Endothelial cell of umbilical vein (primary cell): ENCODE measurements around the gene DNAJC11. TPM values are rescaled to one million over a fixed set of nuclear protein-coding genes. Genes with fewer than 3 reads are reported as not detected.

Experiments used
- BruUV-seq: library from RNA; stranded (reverse); fragments of 400-500 nt; replicated peaks from 2 replicates; lab custom pipeline; 2021; lab: Mats Ljungman, UMichigan
- CTCF ChIA-PET: fragments of 300-600, 350-600 bp; sonication (Branson Sonifier 250); formaldehyde crosslinking; loops from one replicate; lab custom pipeline; 2021; ENCODE audit warnings: antibody characterized with exemption, inconsistent platforms; lab: Charles Lee
- POLR2A ChIA-PET: fragments of 300-600, 350-600 bp; sonication (Branson Sonifier 250); formaldehyde crosslinking; loops from one replicate; lab custom pipeline; 2021; ENCODE audit warnings: antibody characterized with exemption, inconsistent platforms; lab: Charles Lee
- DNase-seq: peaks from one replicate; pipeline ENCODE4 v3.0.0-alpha.2; 2011; ENCODE audit warnings: low read depth, low spot score
- FAIRE-seq: peaks from 2 replicates; lab custom pipeline; 2011; peaks lifted over from hg19 to GRCh38; lab: Jason Lieb, UNC
- H2AFZ ChIP-seq: 2 replicates; pipeline ENCODE4 v1.6.0; 2012; ENCODE audit warnings: low read depth, low read length, control low read depth, inconsistent platforms
- H3K27ac ChIP-seq: 2 replicates; pipeline ENCODE4 v1.5.1; 2011; ENCODE audit warnings: low read depth, mild to moderate bottlenecking, control low read depth, low read length, moderate library complexity; ENCODE audit not compliant: insufficient read depth
- H3K27me3 ChIP-seq, 2 experiments: 2 replicates each; pipeline versions ENCODE4 v1.6.0 to v1.6.1; 2011; ENCODE audit warnings: low read length in 2 of 2, mixed read lengths in 1 of 2; ENCODE audit not compliant: control insufficient read depth in 2 of 2, insufficient read depth in 2 of 2
- H3K36me3 ChIP-seq, 2 experiments: 2 replicates in 1 of 2; 3 replicates in 1 of 2; pipeline ENCODE4 v1.5.1; 2011; ENCODE audit warnings: low read length in 2 of 2, mild to moderate bottlenecking in 1 of 2, moderate library complexity in 1 of 2; ENCODE audit not compliant: control insufficient read depth in 2 of 2, insufficient read depth in 2 of 2; ENCODE audit errors: extremely low read depth in 1 of 2
- H3K4me1 ChIP-seq: 3 replicates; pipeline ENCODE4 v1.5.1; 2011; ENCODE audit warnings: mild to moderate bottlenecking, low read length; ENCODE audit not compliant: control insufficient read depth, insufficient read depth; ENCODE audit errors: extremely low read depth
- H3K4me2 ChIP-seq: 2 replicates; pipeline ENCODE4 v1.6.1; 2011; ENCODE audit warnings: low read length, control low read depth, mixed read lengths; ENCODE audit not compliant: insufficient read depth
- H3K4me3 ChIP-seq, 3 experiments: fragments of 200-600 bp in 1 of 3; sonication (generic), shearing (Covaris generic) in 1 of 3; replicated peaks in 1 of 3; 2 replicates each; pipeline ENCODE4 v1.5.1; 2011 to 2016; ENCODE audit warnings: control low read depth in 3 of 3, low read length in 3 of 3, mild to moderate bottlenecking in 2 of 3, inconsistent platforms in 1 of 3, low read depth in 1 of 3, moderate library complexity in 1 of 3; ENCODE audit not compliant: insufficient read depth in 1 of 3
- H3K79me2 ChIP-seq: 2 replicates; pipeline ENCODE4 v1.6.0; 2012; ENCODE audit warnings: low read length, inconsistent platforms; ENCODE audit not compliant: control insufficient read depth, insufficient read depth
- H3K9ac ChIP-seq: replicated peaks from 2 replicates; pipeline ENCODE3; 2011; ENCODE audit warnings: low read length, control low read depth; ENCODE audit not compliant: insufficient read depth; ENCODE audit errors: extremely low read depth
- H3K9me1 ChIP-seq: replicated peaks from 3 replicates; pipeline ENCODE4 v1.6.0; 2011; ENCODE audit warnings: mild to moderate bottlenecking, low read length; ENCODE audit not compliant: control insufficient read depth, insufficient read depth; ENCODE audit errors: extremely low read depth
- H3K9me3 ChIP-seq: replicated peaks from 2 replicates; pipeline ENCODE4 v1.5.1; 2012; ENCODE audit warnings: low read length, inconsistent platforms; ENCODE audit not compliant: control insufficient read depth, insufficient read depth
- H4K20me1 ChIP-seq: replicated peaks from 2 replicates; pipeline ENCODE3; 2011; ENCODE audit warnings: mild to moderate bottlenecking, low read length; ENCODE audit not compliant: control insufficient read depth, insufficient read depth; ENCODE audit errors: extremely low read depth
- EZH2 ChIP-seq: IDR thresholded peaks from 2 replicates; pipeline ENCODE4 v1.6.1; 2012; ENCODE audit warnings: borderline replicate concordance, low read depth, mild to moderate bottlenecking, moderate library complexity, low read length, inconsistent platforms; ENCODE audit not compliant: severe bottlenecking
- FOS ChIP-seq: IDR thresholded peaks from 2 replicates; pipeline ENCODE4 v1.6.1; 2011; ENCODE audit warnings: mild to moderate bottlenecking, low read length, moderate library complexity, borderline replicate concordance; ENCODE audit not compliant: insufficient read depth
- GATA2 ChIP-seq: IDR thresholded peaks from 2 replicates; pipeline ENCODE4 v1.7.0; 2011; ENCODE audit warnings: low read depth, mild to moderate bottlenecking, moderate library complexity, mixed read lengths, low read length; ENCODE audit not compliant: insufficient read length, insufficient read depth
- JUN ChIP-seq: IDR thresholded peaks from 2 replicates; pipeline ENCODE4 v1.6.1; 2011; ENCODE audit warnings: borderline replicate concordance, low read depth; ENCODE audit not compliant: insufficient read length, insufficient read depth
- MYC ChIP-seq: IDR thresholded peaks from one replicate; pipeline ENCODE4 v1.6.1; 2011; ENCODE audit warnings: mild to moderate bottlenecking, low read depth, low read length
- POLR2A ChIP-seq: IDR thresholded peaks from 2 replicates; pipeline ENCODE4 v1.6.1; 2012; ENCODE audit warnings: low read depth, mild to moderate bottlenecking, control low read depth, low read length
- POLR2AphosphoS5 ChIP-seq: IDR thresholded peaks from 2 replicates; pipeline ENCODE4 v1.6.1; 2012; ENCODE audit warnings: low read depth, mild to moderate bottlenecking, control low read depth, low read length, moderate library complexity; ENCODE audit not compliant: insufficient read depth
- dilution Hi-C: fragments of 300-500 bp; cut with MboI; formaldehyde crosslinking; loops from one replicate; pipeline ENCODE4 v1.15.0; 2019; ENCODE audit warnings: low sequenced_read_pairs; ENCODE audit not compliant: extremely low pct_ligation_motif_present
- intact Hi-C: fragments of 100-400 bp; cut with micrococcal nuclease; formaldehyde crosslinking; loops from one replicate; pipeline ENCODE4 v1.10.0; 2022
- polyA plus RNA-seq, 4 experiments: library from polyadenylated mRNA; depleted of rRNA in 3 of 4; stranded (reverse) in 3 of 4; unstranded in 1 of 4; fragments of >200 nt; gene quantifications; 2 replicates each; pipeline versions ENCODE4 v1.2.1 to v1.2.3, GENCODE V29; 2011 to 2012; ENCODE audit warnings: missing spikeins in 1 of 4
- total RNA-seq: library from RNA; stranded (reverse); gene quantifications from 2 replicates; pipeline ENCODE4 v1.2.3, GENCODE V29; 2021
- TF ChIP-seq, protein P1 (sequence below): IDR thresholded peaks from 2 replicates; pipeline ENCODE4 v1.6.1; 2011; ENCODE audit not compliant: insufficient read depth, insufficient read length
- TF ChIP-seq, protein P2 (sequence below), 2 donors: IDR thresholded peaks; 1 replicate in 1 of 2; 2 replicates in 1 of 2; pipeline ENCODE4 v1.5.1; 2011; ENCODE audit warnings: low read length in 2 of 2, mild to moderate bottlenecking in 2 of 2, moderate library complexity in 2 of 2, control low read depth in 1 of 2, inconsistent platforms in 1 of 2, low read depth in 1 of 2; ENCODE audit not compliant: insufficient read depth in 1 of 2; ENCODE audit errors: extremely low read depth in 1 of 2

Gene DNAJC11
- total and polyA plus RNA-seq, 2 donors (not counting 3 experiments of a cell fraction or from before 2014, with no cell fraction given) = 31.1 to 64.3 TPM

DNA sequence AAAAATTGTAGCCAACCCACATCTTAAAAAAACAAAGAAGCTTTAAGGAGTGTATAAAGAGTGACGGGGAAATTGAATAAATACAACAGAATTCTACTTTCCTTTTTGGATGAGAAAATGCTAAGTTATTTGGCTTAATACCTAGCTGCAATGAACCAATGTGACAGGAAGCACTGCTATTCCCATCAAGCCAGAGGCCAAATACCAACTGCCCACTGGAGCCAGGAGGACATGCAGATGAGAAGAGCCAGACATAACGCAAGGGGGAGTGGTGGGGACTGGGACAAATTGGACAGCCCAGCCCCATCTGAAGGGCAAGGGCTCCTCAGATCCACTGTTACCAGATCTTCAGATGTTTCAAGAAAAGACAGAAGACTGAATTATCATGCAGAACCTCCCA lies 25.7 kb downstream of the DNAJC11 start:
- Histone ChIP-seq H3K9me1 (no peaks in the 10 kb centered on the region), H3K9me3 (no peaks in the 10 kb centered on the region), H3K9ac (no peak overlapping the region), H3K4me2 (no peak overlapping the region), H3K4me1 (no peaks in the 10 kb centered on the region), H3K4me3 (no peak overlapping the region), H3K79me2 (no peaks in the 10 kb centered on the region), H3K27ac (no peak overlapping the region), H2AFZ (no peak overlapping the region), H3K36me3 (peaks cover 5 to 16% of the 10 kb centered on the region in 2 experiments), H3K27me3 (no peaks in the 10 kb centered on the region), H4K20me1 (no peaks in the 10 kb centered on the region)
- TF ChIP-seq POLR2AphosphoS5 (no peak), MYC (no peak), FOS (no peak), GATA2 (no peak), JUN (no peak), POLR2A (no peak), EZH2 (no peak)
- TF ChIP-seq, protein P1, sequence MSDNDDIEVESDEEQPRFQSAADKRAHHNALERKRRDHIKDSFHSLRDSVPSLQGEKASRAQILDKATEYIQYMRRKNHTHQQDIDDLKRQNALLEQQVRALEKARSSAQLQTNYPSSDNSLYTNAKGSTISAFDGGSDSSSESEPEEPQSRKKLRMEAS = no peak
- TF ChIP-seq, protein P2, sequence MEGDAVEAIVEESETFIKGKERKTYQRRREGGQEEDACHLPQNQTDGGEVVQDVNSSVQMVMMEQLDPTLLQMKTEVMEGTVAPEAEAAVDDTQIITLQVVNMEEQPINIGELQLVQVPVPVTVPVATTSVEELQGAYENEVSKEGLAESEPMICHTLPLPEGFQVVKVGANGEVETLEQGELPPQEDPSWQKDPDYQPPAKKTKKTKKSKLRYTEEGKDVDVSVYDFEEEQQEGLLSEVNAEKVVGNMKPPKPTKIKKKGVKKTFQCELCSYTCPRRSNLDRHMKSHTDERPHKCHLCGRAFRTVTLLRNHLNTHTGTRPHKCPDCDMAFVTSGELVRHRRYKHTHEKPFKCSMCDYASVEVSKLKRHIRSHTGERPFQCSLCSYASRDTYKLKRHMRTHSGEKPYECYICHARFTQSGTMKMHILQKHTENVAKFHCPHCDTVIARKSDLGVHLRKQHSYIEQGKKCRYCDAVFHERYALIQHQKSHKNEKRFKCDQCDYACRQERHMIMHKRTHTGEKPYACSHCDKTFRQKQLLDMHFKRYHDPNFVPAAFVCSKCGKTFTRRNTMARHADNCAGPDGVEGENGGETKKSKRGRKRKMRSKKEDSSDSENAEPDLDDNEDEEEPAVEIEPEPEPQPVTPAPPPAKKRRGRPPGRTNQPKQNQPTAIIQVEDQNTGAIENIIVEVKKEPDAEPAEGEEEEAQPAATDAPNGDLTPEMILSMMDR (IDR thresholded peaks at IDR 0.05; ENCODE audit: extremely low read depth in 1 of 2, insufficient read depth in 1 of 2, low read depth in 1 of 2, low read length in 2 of 2) = no peak
- no TSS peak for BruUV-seq
- ChIA-PET CTCF (no interaction called here), POLR2A (no interaction called here)
- DNase-seq (no peak), FAIRE-seq (no peak)
- intact Hi-C loops (no loop called here), dilution Hi-C loops (no loop called here)
